Spleen (tissue), 7 donors: ENCODE measurements around the gene MGAT4D.

Experiments used
- CTCF ChIP-seq, 11 experiments: fragments of 200-600 bp in 7 of 11; fragments of 450-650 bp in 4 of 11; sonication (generic) in 4 of 11; IDR thresholded peaks in 8 of 11; conservative IDR thresholded peaks in 3 of 11; 1 replicate in 7 of 11; 2 replicates in 4 of 11; pipeline versions ENCODE4 v1.4.0 to v1.8.0; 2016 to 2021; ENCODE audit warnings: antibody characterized with exemption in 11 of 11, inconsistent platforms in 4 of 11, mild to moderate bottlenecking in 1 of 11
- POLR2A ChIP-seq, 3 donors: fragments of 450-650 bp; IDR thresholded peaks; one replicate each; pipeline ENCODE4 v1.5.1; 2017; ENCODE audit warnings: antibody characterized with exemption in 3 of 3, mild to moderate bottlenecking in 1 of 3
- POLR2AphosphoS5 ChIP-seq, 3 donors: sonication (generic); formaldehyde crosslinking; IDR thresholded peaks; one replicate each; pipeline ENCODE4 v1.5.1; 2017; ENCODE audit warnings: antibody characterized with exemption in 3 of 3
- donor health status: DM: no; HTN: no; CAD: no; lungs with moderate emphysema.
- donor health status: DM: no; HTN: no; CAD: no.
- donor health status: DM: no; HTN: no; CAD: no.

- TF ChIP-seq CTCF (IDR thresholded peaks at IDR 0.05 in 8 of 11, conservative IDR thresholded peaks at IDR 0.05 in 3 of 11) = no peak
- TF ChIP-seq POLR2A (IDR thresholded peaks at IDR 0.05) = no peak
- TF ChIP-seq POLR2AphosphoS5 (IDR thresholded peaks at IDR 0.05) = no peak
These were observed at the start of gene MGAT4D for GRCh38 chr4:140497747-140498636.
